Caco-2 (cell line): ENCODE data around the gene CLSTN1. TPM values are rescaled to one million over a fixed set of nuclear protein-coding genes. Genes with fewer than 3 reads are reported as not detected.
"Not testable (repeated sequence)": the region's sequence is repeated elsewhere in the genome, so short reads cannot be mapped to it uniquely, and the experiment has no call there.

Source experiments
- BruUV-seq: library from RNA; stranded (reverse); fragments of 400-500 nt; replicated peaks from 2 replicates; lab custom pipeline; 2021; lab: Mats Ljungman, UMichigan
- CTCF ChIA-PET: fragments of 300-600 bp; sonication (Branson Sonifier 250); formaldehyde crosslinking; loops from one replicate; lab custom pipeline; 2022; ENCODE audit warnings: antibody characterized with exemption; lab: Charles Lee
- POLR2A ChIA-PET: fragments of 300-600 bp; sonication (Branson Sonifier 250); formaldehyde crosslinking; loops from one replicate; lab custom pipeline; 2022; ENCODE audit warnings: antibody characterized with exemption; lab: Charles Lee
- DNase-seq, 2 experiments: peaks; one replicate each; pipeline versions ENCODE4 v3.0.0 to v3.0.0-alpha.2; 2020 to 2022
- H3K27me3 ChIP-seq: replicated peaks from 2 replicates; pipeline ENCODE4 v1.6.0; 2011; ENCODE audit warnings: low read length; ENCODE audit not compliant: control insufficient read depth, insufficient read depth
- H3K36me3 ChIP-seq: 2 replicates; pipeline ENCODE4 v1.5.1; 2011; ENCODE audit warnings: low read length; ENCODE audit not compliant: control insufficient read depth, insufficient read depth
- H3K4me1 ChIP-seq: fragments of 250-450 bp; sonication (Bioruptor Pico); 2 replicates; pipeline ENCODE4 v1.5.1; 2020; ENCODE audit warnings: mild to moderate bottlenecking
- H3K4me3 ChIP-seq: 2 replicates; pipeline ENCODE4 v1.5.1; 2011; ENCODE audit warnings: low read depth, mild to moderate bottlenecking, control low read depth, low read length
- H3K9me3 ChIP-seq: fragments of 250-450 bp; sonication (Bioruptor Pico); 2 replicates; pipeline ENCODE4 v1.5.1; 2020; ENCODE audit warnings: mild to moderate bottlenecking, moderate library complexity
- H3K27ac Mint-ChIP-seq: one replicate; pipeline ENCODE4 v1.8.0; 2022; ENCODE audit warnings: mixed read lengths; ENCODE audit not compliant: unreplicated experiment
- H3K27me3 Mint-ChIP-seq: one replicate; pipeline ENCODE4 v1.8.0; 2022; ENCODE audit warnings: mixed read lengths; ENCODE audit not compliant: insufficient read depth, unreplicated experiment
- H3K36me3 Mint-ChIP-seq: one replicate; pipeline ENCODE4 v1.8.0; 2022; ENCODE audit warnings: mild to moderate bottlenecking, mixed read lengths; ENCODE audit not compliant: insufficient read depth, unreplicated experiment
- H3K4me1 Mint-ChIP-seq: one replicate; pipeline ENCODE4 v1.8.0; 2022; ENCODE audit warnings: low read depth, mixed read lengths; ENCODE audit not compliant: unreplicated experiment
- H3K4me3 Mint-ChIP-seq: one replicate; pipeline ENCODE4 v1.8.0; 2022; ENCODE audit warnings: mild to moderate bottlenecking, moderate library complexity, mixed read lengths; ENCODE audit not compliant: unreplicated experiment
- H3K9me3 Mint-ChIP-seq: one replicate; pipeline ENCODE4 v1.8.0; 2022; ENCODE audit warnings: mixed read lengths; ENCODE audit not compliant: unreplicated experiment
- CTCF ChIP-seq, 2 experiments: fragments of 200-600 bp in 1 of 2; IDR thresholded peaks; 1 replicate in 1 of 2; 2 replicates in 1 of 2; pipeline versions ENCODE4 v1.5.1 to v1.8.0; 2011 to 2022; ENCODE audit warnings: antibody characterized with exemption in 1 of 2, control low read depth in 1 of 2, inconsistent platforms in 1 of 2, low read depth in 1 of 2, low read length in 1 of 2, mild to moderate bottlenecking in 1 of 2, moderate library complexity in 1 of 2; ENCODE audit not compliant: insufficient read depth in 1 of 2, severe bottlenecking in 1 of 2, unreplicated experiment in 1 of 2
- intact Hi-C: fragments of 100-400 bp; cut with micrococcal nuclease; formaldehyde crosslinking; loops from one replicate; pipeline ENCODE4 v1.10.0; 2022; ENCODE audit not compliant: unreplicated experiment
- total RNA-seq: library from RNA; stranded (reverse); gene quantifications from 2 replicates; pipeline ENCODE4 v1.2.3, GENCODE V29; 2022

CLSTN1 gene
- total RNA-seq, 1 experiment from 2014 or later, result 102 TPM

- H3K27ac Mint-ChIP-seq, result no peak overlapping the region
- H3K9me3 Mint-ChIP-seq, result no peaks in the 10 kb centered on the region
- H3K27me3 ChIP-seq, result no peaks in the 10 kb centered on the region
- H3K36me3 ChIP-seq, result no peaks in the 10 kb centered on the region
- CTCF ChIA-PET, result no interaction called here
- no TSS peak for BruUV-seq
- peaks cover 9% of the 10 kb centered on the region for H3K36me3 Mint-ChIP-seq
- H3K4me3 ChIP-seq, result no peak overlapping the region
- intact Hi-C loops, result no loop called here
- H3K4me1 Mint-ChIP-seq, result no peaks in the 10 kb centered on the region
- no peak for TF ChIP-seq CTCF (IDR thresholded peaks at IDR 0.05; ENCODE audit: insufficient read depth in 1 of 2, low read depth in 1 of 2, low read length in 1 of 2, severe bottlenecking in 1 of 2, unreplicated experiment in 1 of 2)
- H3K27me3 Mint-ChIP-seq, result no peaks in the 10 kb centered on the region
- POLR2A ChIA-PET, result no interaction called here
- H3K9me3 ChIP-seq, result no peaks in the 10 kb centered on the region
- H3K4me3 Mint-ChIP-seq, result no peak overlapping the region
- H3K4me1 ChIP-seq, result no peaks in the 10 kb centered on the region
- no peak for DNase-seq
Observed at GRCh38 chr1:9766759-9767442, 56.9 kb downstream of the CLSTN1 start.

- no peaks in the 10 kb centered on the region for H3K4me1 Mint-ChIP-seq
- H3K9me3 Mint-ChIP-seq, result no peaks in the 10 kb centered on the region
- Histone ChIP-seq H3K4me3 (no peak overlapping the region), H3K9me3 (no peaks in the 10 kb centered on the region), H3K4me1 (no peaks in the 10 kb centered on the region), H3K27me3 (no peaks in the 10 kb centered on the region), H3K36me3 (no peaks in the 10 kb centered on the region)
- no peak overlapping the region for H3K4me3 Mint-ChIP-seq
- intact Hi-C loops, result no loop called here
- POLR2A ChIA-PET, result no interaction called here
- DNase-seq, result no peak
- H3K27ac Mint-ChIP-seq, result no peak overlapping the region
- no TSS peak for BruUV-seq
- peaks cover 8% of the 10 kb centered on the region for H3K36me3 Mint-ChIP-seq
- CTCF ChIA-PET, result no interaction called here
- no peaks in the 10 kb centered on the region for H3K27me3 Mint-ChIP-seq
- TF ChIP-seq CTCF (IDR thresholded peaks at IDR 0.05; ENCODE audit: insufficient read depth in 1 of 2, low read depth in 1 of 2, low read length in 1 of 2, severe bottlenecking in 1 of 2, unreplicated experiment in 1 of 2), result no peak
Observed at GRCh38 chr1:9764550-9764949, 59.2 kb downstream of the CLSTN1 start.

- no peak for DNase-seq
- Histone ChIP-seq H3K4me3 (no peak overlapping the region), H3K9me3 (no peaks in the 10 kb centered on the region), H3K27me3 (no peaks in the 10 kb centered on the region), H3K36me3 (no peaks in the 10 kb centered on the region), H3K4me1 (no peaks in the 10 kb centered on the region)
- Mint-ChIP-seq H3K27ac (peak overlapping the region; percentile 23), H3K4me3 (no peak overlapping the region), H3K27me3 (no peaks in the 10 kb centered on the region), H3K4me1 (no peaks in the 10 kb centered on the region), H3K9me3 (no peaks in the 10 kb centered on the region), H3K36me3 (peaks cover 8% of the 10 kb centered on the region)
- no TSS peak for BruUV-seq
- CTCF ChIA-PET, result no interaction called here
- POLR2A ChIA-PET, result no interaction called here
- TF ChIP-seq CTCF (IDR thresholded peaks at IDR 0.05; ENCODE audit: insufficient read depth in 1 of 2, low read depth in 1 of 2, low read length in 1 of 2, severe bottlenecking in 1 of 2, unreplicated experiment in 1 of 2), result no peak
- intact Hi-C loops, result no loop called here
Observed at GRCh38 chr1:9763914-9764313, 59.9 kb downstream of the CLSTN1 start.

- CTCF ChIA-PET, H3K9me3 Mint-ChIP-seq, H3K36me3 ChIP-seq, H3K4me3 Mint-ChIP-seq, H3K4me1 Mint-ChIP-seq, H3K4me1 ChIP-seq, H3K4me3 ChIP-seq, POLR2A ChIA-PET, H3K36me3 Mint-ChIP-seq, H3K27me3 Mint-ChIP-seq, H3K27me3 ChIP-seq, H3K9me3 ChIP-seq, BruUV-seq, DNase-seq, intact Hi-C loops, H3K27ac Mint-ChIP-seq: not testable (repeated sequence)
Observed at GRCh38 chr1:9762446-9762845, 61.3 kb downstream of the CLSTN1 start.
